ENCODE data around the gene PRXL2A.
"Not testable (repeated sequence)": the region's sequence is repeated elsewhere in the genome, so short reads cannot be mapped to it uniquely, and the experiment has no call there.

The PRXL2A gene

GRCh38 chr10:80408242-80409101, at the start of gene PRXL2A:
TSS of gene PRXL2A (plus strand) at chr10:80408551. CDS start at chr10:80420468, 11,917 bp downstream.
- peak within 1 kb of the TSS; percentile 95 for H3K27ac Mint-ChIP-seq
- H3K9me3 Mint-ChIP-seq: no peaks in the 10 kb centered on the region
- peak within 1 kb of the TSS; percentile 89 for H3K4me3 Mint-ChIP-seq
- peaks cover 10% of the 10 kb centered on the region for H3K27me3 Mint-ChIP-seq
- H3K36me3 Mint-ChIP-seq (ENCODE audit: low read depth): no peaks in the 10 kb centered on the region
- H3K4me1 Mint-ChIP-seq (ENCODE audit: low read depth): peaks cover 46% of the 10 kb centered on the region

DNA sequence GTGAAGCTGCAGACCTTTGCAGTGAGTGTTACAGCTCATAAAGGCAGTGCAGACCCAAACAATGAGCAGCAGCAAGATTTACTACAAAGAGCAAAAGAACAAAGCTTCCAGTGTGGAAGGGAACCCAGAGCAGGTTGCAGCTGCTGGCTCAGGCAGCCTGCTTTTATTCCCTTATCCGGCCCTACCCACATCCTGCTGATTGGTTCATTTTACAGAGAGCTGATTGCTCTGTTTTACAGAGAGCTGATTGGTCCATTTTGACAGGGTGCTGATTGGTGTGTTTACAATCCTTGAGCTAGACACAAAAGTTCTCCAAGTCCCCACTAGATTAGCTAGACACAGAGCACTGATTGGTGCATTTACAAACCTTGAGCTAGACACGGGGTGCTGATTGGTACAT, 49.4 kb upstream of the PRXL2A start:
- H3K36me3 Mint-ChIP-seq (ENCODE audit: low read depth); H3K4me3 Mint-ChIP-seq; H3K9me3 Mint-ChIP-seq; H3K4me1 Mint-ChIP-seq (ENCODE audit: low read depth); H3K27ac Mint-ChIP-seq: not testable (repeated sequence)
- H3K27me3 Mint-ChIP-seq: peaks cover 22% of the 10 kb centered on the region

- no peaks in the 10 kb centered on the region for H3K9me3 Mint-ChIP-seq
- peaks cover 8% of the 10 kb centered on the region for H3K4me1 Mint-ChIP-seq (ENCODE audit: low read depth)
- no peak overlapping the region for H3K4me3 Mint-ChIP-seq
- H3K27ac Mint-ChIP-seq: no peak overlapping the region
- H3K27me3 Mint-ChIP-seq: peaks cover 22% of the 10 kb centered on the region
- no peaks in the 10 kb centered on the region for H3K36me3 Mint-ChIP-seq (ENCODE audit: low read depth)
Observed at GRCh38 chr10:80359644-80360043, 48.7 kb upstream of the PRXL2A start.

GRCh38 chr10:80365510-80365909, 42.8 kb upstream of the PRXL2A start:
- Mint-ChIP-seq H3K4me1 (ENCODE audit: low read depth) (no peaks in the 10 kb centered on the region), H3K9me3 (peaks cover 21% of the 10 kb centered on the region), H3K36me3 (ENCODE audit: low read depth) (peaks cover 5% of the 10 kb centered on the region), H3K27ac (no peak overlapping the region), H3K4me3 (no peak overlapping the region), H3K27me3 (no peaks in the 10 kb centered on the region)

- peaks cover 5% of the 10 kb centered on the region for H3K36me3 Mint-ChIP-seq (ENCODE audit: low read depth)
- H3K4me3 Mint-ChIP-seq: no peak overlapping the region
- no peaks in the 10 kb centered on the region for H3K27me3 Mint-ChIP-seq
- no peaks in the 10 kb centered on the region for H3K4me1 Mint-ChIP-seq (ENCODE audit: low read depth)
- peaks cover 17% of the 10 kb centered on the region for H3K9me3 Mint-ChIP-seq
- H3K27ac Mint-ChIP-seq: no peak overlapping the region
Observed at GRCh38 chr10:80371467-80371866, 36.9 kb upstream of the PRXL2A start.

GRCh38 chr10:80372675-80373074, 35.7 kb upstream of the PRXL2A start:
- Mint-ChIP-seq H3K36me3 (ENCODE audit: low read depth) (peaks cover 4% of the 10 kb centered on the region), H3K27me3 (no peaks in the 10 kb centered on the region), H3K27ac (no peak overlapping the region), H3K4me3 (no peak overlapping the region), H3K4me1 (ENCODE audit: low read depth) (no peaks in the 10 kb centered on the region), H3K9me3 (peaks cover 10% of the 10 kb centered on the region)

- Mint-ChIP-seq H3K4me3 (no peak overlapping the region), H3K36me3 (ENCODE audit: low read depth) (no peaks in the 10 kb centered on the region), H3K4me1 (ENCODE audit: low read depth) (peaks cover 4% of the 10 kb centered on the region), H3K27ac (no peak overlapping the region), H3K27me3 (no peaks in the 10 kb centered on the region), H3K9me3 (peaks cover 5% of the 10 kb centered on the region)
Observed at GRCh38 chr10:80373502-80373901, 34.8 kb upstream of the PRXL2A start.

- Mint-ChIP-seq H3K27ac (no peak overlapping the region), H3K27me3 (peaks cover 4% of the 10 kb centered on the region), H3K36me3 (ENCODE audit: low read depth) (no peaks in the 10 kb centered on the region), H3K9me3 (no peaks in the 10 kb centered on the region), H3K4me1 (ENCODE audit: low read depth) (peaks cover 15% of the 10 kb centered on the region), H3K4me3 (no peak overlapping the region)
Observed at GRCh38 chr10:80379701-80380100, 28.6 kb upstream of the PRXL2A start.

- Mint-ChIP-seq H3K36me3 (ENCODE audit: low read depth) (no peaks in the 10 kb centered on the region), H3K4me1 (ENCODE audit: low read depth) (peaks cover 15% of the 10 kb centered on the region), H3K4me3 (no peak overlapping the region), H3K27ac (no peak overlapping the region), H3K9me3 (no peaks in the 10 kb centered on the region), H3K27me3 (peaks cover 4% of the 10 kb centered on the region)
Observed at GRCh38 chr10:80380185-80380584, 28.2 kb upstream of the PRXL2A start.

DNA sequence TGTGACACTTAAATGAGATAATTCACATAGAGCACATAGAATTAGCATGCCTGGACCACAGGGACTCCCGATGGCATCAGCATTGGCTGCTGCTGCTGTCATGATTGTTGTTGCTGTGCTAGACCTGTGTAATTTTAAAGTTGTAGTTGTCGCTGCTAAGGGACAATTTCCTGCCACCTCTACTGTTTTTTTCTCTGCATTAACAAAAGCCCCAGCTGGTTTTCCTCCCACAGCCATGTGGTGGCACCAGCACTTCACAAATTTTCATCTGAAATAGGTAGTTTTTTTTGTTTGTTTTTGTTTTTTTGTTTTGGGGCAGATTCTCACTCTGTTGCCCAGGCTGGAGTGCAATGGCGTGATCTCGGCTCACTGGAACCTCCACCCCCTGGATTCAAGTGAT, 25.4 kb upstream of the PRXL2A start:
- no peak overlapping the region for H3K27ac Mint-ChIP-seq
- no peaks in the 10 kb centered on the region for H3K36me3 Mint-ChIP-seq (ENCODE audit: low read depth)
- peaks cover 4% of the 10 kb centered on the region for H3K27me3 Mint-ChIP-seq
- H3K9me3 Mint-ChIP-seq: no peaks in the 10 kb centered on the region
- H3K4me3 Mint-ChIP-seq: no peak overlapping the region
- H3K4me1 Mint-ChIP-seq (ENCODE audit: low read depth): peaks cover 15% of the 10 kb centered on the region

- Mint-ChIP-seq H3K4me1 (ENCODE audit: low read depth) (no peaks in the 10 kb centered on the region), H3K36me3 (ENCODE audit: low read depth) (no peaks in the 10 kb centered on the region), H3K27ac (no peak overlapping the region), H3K27me3 (no peaks in the 10 kb centered on the region), H3K9me3 (no peaks in the 10 kb centered on the region), H3K4me3 (no peak overlapping the region)
Observed at GRCh38 chr10:80390740-80391139, 17.6 kb upstream of the PRXL2A start.

- H3K27me3 Mint-ChIP-seq: peaks cover 5% of the 10 kb centered on the region
- no peak overlapping the region for H3K27ac Mint-ChIP-seq
- no peaks in the 10 kb centered on the region for H3K36me3 Mint-ChIP-seq (ENCODE audit: low read depth)
- H3K4me1 Mint-ChIP-seq (ENCODE audit: low read depth): no peaks in the 10 kb centered on the region
- no peaks in the 10 kb centered on the region for H3K9me3 Mint-ChIP-seq
- H3K4me3 Mint-ChIP-seq: no peak overlapping the region
Observed at GRCh38 chr10:80392250-80392649, 16.1 kb upstream of the PRXL2A start.

DNA sequence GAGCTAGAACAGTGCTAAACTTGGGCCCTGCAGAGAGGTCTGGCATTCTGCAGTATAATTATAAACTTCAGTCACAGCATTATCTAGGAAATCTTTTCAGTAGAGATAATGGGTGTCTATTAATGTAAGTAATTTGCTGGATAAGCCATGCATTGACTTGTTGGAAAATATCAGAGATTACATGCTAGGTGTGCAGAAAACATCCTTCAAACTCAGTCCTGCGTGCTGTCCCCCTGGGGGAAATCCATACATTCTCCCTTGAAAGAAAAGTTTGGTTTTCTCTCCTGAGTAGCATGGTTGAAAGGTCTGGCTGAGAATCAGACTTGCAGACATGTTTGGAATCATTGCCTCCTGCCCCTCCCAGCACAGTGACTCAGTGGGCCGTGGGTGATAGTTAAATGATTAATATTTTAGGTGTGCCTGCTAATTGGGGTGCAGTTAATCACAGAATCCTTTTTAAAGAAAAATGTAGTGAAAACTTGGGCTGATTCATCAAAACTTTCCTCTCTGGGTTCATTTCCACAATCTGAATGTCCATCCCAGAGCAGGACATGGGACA, 13.9 kb upstream of the PRXL2A start:
- Mint-ChIP-seq H3K27ac (no peak overlapping the region), H3K4me1 (ENCODE audit: low read depth) (no peaks in the 10 kb centered on the region), H3K9me3 (no peaks in the 10 kb centered on the region), H3K4me3 (no peak overlapping the region), H3K36me3 (ENCODE audit: low read depth) (no peaks in the 10 kb centered on the region), H3K27me3 (peaks cover 5% of the 10 kb centered on the region)

GRCh38 chr10:80397014-80397413, 11.3 kb upstream of the PRXL2A start:
- H3K4me1 Mint-ChIP-seq (ENCODE audit: low read depth): no peaks in the 10 kb centered on the region
- H3K36me3 Mint-ChIP-seq (ENCODE audit: low read depth): no peaks in the 10 kb centered on the region
- no peaks in the 10 kb centered on the region for H3K9me3 Mint-ChIP-seq
- peaks cover 5% of the 10 kb centered on the region for H3K27me3 Mint-ChIP-seq
- no peak overlapping the region for H3K27ac Mint-ChIP-seq
- H3K4me3 Mint-ChIP-seq: no peak overlapping the region

DNA sequence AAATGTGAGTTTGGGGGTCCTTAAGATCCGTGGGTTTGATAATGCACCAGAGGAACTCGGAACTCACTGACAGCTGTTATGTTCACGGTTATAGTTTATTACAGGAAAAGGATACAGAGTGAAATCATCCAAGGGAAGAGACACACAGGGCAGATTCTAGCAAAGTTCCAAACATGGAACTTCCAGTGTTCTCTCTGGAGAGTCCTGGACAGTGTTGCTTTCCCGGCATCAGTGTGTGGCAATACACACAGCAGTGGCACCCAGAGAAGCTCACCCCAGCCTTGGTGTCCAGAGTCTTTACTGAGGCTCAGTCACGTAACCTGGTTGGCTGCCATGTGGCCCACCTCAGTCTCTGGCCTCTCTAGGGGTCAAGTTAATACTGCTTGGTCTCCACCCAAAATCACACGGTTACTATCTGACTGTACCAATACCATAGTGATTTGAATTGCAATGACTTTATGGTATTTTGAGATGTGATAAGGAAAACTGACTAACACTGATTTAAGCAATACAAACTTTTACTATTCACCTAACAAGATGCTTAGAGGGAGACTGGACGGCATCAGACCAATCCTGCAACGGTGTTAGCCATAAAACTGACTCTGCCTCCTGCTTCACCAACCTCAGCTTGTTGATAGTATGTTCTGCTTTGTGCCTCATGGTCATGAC, 8.1 kb upstream of the PRXL2A start:
- H3K27ac Mint-ChIP-seq: no peak overlapping the region
- H3K36me3 Mint-ChIP-seq (ENCODE audit: low read depth): no peaks in the 10 kb centered on the region
- peaks cover 5% of the 10 kb centered on the region for H3K27me3 Mint-ChIP-seq

More for the DNA sequence above, 8.1 kb upstream of the PRXL2A start:
- no peaks in the 10 kb centered on the region for H3K9me3 Mint-ChIP-seq
- H3K4me3 Mint-ChIP-seq: no peak overlapping the region
- no peaks in the 10 kb centered on the region for H3K4me1 Mint-ChIP-seq (ENCODE audit: low read depth)

All from stimulated activated naive CD8-positive, alpha-beta T cell treated with anti-CD3 and anti-CD28 coated beads, Interleukin-15, Interleukin-2, amounts not matched to agents 100 ng/mL and 50 ng/mL, for 24 hours (primary cell).